NCI-H1105 treated with DMSO at 0.1 percent for 48 hours (cell line): ENCODE measurements around the gene NPC1.

ENCODE experiments used
- DNase-seq: peaks from one replicate; lab custom pipeline; 2025; lab: John Stamatoyannopoulos, UW

The NPC1 gene

GRCh38 chr18:23487738-23488570 is 98.4 kb downstream of the NPC1 start:
- no peak for DNase-seq

- DNase-seq: no peak
Measured at GRCh38 chr18:23485386-23485785, 100.9 kb downstream of the NPC1 start.

- no peak for DNase-seq
Measured at GRCh38 chr18:23484561-23485182, 101.6 kb downstream of the NPC1 start.
